Transverse colon (tissue), 4 donors: Measurements from ENCODE around the gene SGIP1.

Experiments
- CTCF ChIP-seq, 5 experiments: fragments of 200-600 bp in 3 of 5; fragments of 450-650 bp in 2 of 5; sonication (generic) in 3 of 5; IDR thresholded peaks; 1 replicate in 2 of 5; 2 replicates in 3 of 5; pipeline ENCODE4 v1.5.1; 2016 to 2017; ENCODE audit warnings: antibody characterized with exemption in 5 of 5, inconsistent platforms in 3 of 5, mild to moderate bottlenecking in 2 of 5, moderate library complexity in 1 of 5
- POLR2A ChIP-seq: fragments of 450-650 bp; IDR thresholded peaks from one replicate; pipeline ENCODE4 v1.6.1; 2016; ENCODE audit warnings: antibody characterized with exemption, mild to moderate bottlenecking, moderate library complexity
- POLR2AphosphoS5 ChIP-seq, 3 donors: sonication (generic); formaldehyde crosslinking; IDR thresholded peaks; one replicate each; pipeline ENCODE4 v1.6.1; 2016; ENCODE audit warnings: antibody characterized with exemption in 3 of 3

- TF ChIP-seq CTCF (IDR thresholded peaks at IDR 0.05) = no peak
- no peak for TF ChIP-seq POLR2A
- TF ChIP-seq POLR2AphosphoS5 (IDR thresholded peaks at IDR 0.05) = no peak
Measured at GRCh38 chr1:66500301-66500700, 33.7 kb upstream of the SGIP1 start.
